ENCODE results near the gene BRCA2. TPM values are rescaled to one million over a fixed set of nuclear protein-coding genes. Genes with fewer than 3 reads are reported as not detected.

Gene BRCA2
- total RNA-seq, 4 donors from 2014 or later = 0.19 to 1.0 (median 0.72) TPM

DNA sequence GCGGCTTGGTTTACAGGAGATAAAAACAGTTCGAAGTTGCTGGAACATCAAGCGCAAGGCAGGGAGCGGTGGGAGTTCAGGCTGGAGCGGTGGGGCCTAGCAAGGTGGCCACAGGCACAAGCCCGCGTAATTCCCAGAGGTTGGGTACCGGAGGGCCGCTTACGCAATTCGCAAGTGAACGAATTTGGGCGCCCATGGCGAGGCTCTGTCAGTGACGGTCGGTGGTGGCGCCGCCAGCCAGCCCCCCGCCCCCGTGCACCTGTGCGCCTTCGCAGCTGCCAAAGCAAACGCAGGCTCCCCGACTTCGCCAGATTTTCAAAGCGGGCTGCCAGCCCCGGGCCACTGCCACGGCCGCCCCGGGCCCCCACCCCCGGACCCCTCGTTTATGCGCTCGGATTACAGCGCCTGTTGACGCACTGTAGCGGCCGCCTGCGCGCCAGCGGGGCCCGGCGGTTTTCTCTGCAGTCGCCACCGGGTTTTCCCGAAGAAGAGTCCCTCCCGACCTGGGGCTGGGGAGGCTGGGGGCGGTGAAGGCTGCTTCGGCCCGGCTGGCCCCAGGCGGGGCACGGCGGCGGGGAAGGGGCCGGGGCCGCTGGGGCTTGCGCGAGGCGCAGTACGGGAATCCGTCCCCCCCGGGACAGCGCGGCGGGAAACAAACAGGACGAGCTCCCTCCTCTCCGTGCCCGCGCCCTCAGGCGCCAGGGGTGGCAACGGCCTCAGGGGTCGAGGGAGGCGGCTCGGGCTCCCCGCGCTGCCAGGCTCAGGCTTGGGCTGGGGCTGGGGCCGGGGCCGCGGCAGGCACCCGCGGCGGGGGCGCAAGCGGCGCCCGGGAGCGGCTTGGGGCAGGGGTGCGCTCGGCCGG, 111.9 kb downstream of the BRCA2 start:
- H3K27ac ChIP-seq = peak overlapping the region; percentile 45 to 89 (median 86)
- peaks cover 0 to 40% (median 0%) of the 10 kb centered on the region in 3 donors for H3K4me1 ChIP-seq
- TF ChIP-seq POLR2AphosphoS5 (IDR thresholded peaks at IDR 0.05) = no peak
- TF ChIP-seq CTCF (IDR thresholded peaks at IDR 0.05) = peak in 1 of 4 experiments; percentile 32
- 2 to 4% methylated on average over 11 to 16 of the region's 90 CpGs for WGBS, 2 donors (ENCODE audit: low coverage in 1 of 2)
- peaks cover 0 to 13% of the 10 kb centered on the region in 2 donors for H3K36me3 ChIP-seq
- peak overlapping the region; percentile 74 to 93 for H3K4me3 ChIP-seq
- ATAC-seq = peak; percentile 44
- H3K9me3 ChIP-seq = no peaks in the 10 kb centered on the region
- H3K27me3 ChIP-seq = no peaks in the 10 kb centered on the region

- Histone ChIP-seq H3K4me1 (peaks cover 0 to 40% (median 0%) of the 10 kb centered on the region in 3 donors), H3K27me3 (no peaks in the 10 kb centered on the region), H3K9me3 (no peaks in the 10 kb centered on the region), H3K4me3 (peak within 1 kb of the TSS; percentile 74 to 93), H3K36me3 (peaks cover 0 to 21% of the 10 kb centered on the region in 2 donors), H3K27ac (peak within 1 kb of the TSS; percentile 45 to 89 (median 86))
- peak; percentile 83 for ATAC-seq
- TF ChIP-seq POLR2A (IDR thresholded peaks at IDR 0.05) (peak; percentile 80 to 81), POLR2AphosphoS5 (IDR thresholded peaks at IDR 0.05) (peak; percentile 90), EP300 (IDR thresholded peaks at IDR 0.05) (no peak), CTCF (IDR thresholded peaks at IDR 0.05) (no peak)
- 0% methylated on average over 2 to 4 of the region's 40 CpGs for WGBS, 2 donors (ENCODE audit: low coverage in 1 of 2)
Measured at GRCh38 chr13:32427852-32428580, 112.7 kb downstream of the BRCA2 start, which contains the start of gene N4BP2L1. Gene N4BP2L1, minus strand, starts transcription at chr13:32428130. Its CDS starts 48 bp downstream, at chr13:32428082.

DNA sequence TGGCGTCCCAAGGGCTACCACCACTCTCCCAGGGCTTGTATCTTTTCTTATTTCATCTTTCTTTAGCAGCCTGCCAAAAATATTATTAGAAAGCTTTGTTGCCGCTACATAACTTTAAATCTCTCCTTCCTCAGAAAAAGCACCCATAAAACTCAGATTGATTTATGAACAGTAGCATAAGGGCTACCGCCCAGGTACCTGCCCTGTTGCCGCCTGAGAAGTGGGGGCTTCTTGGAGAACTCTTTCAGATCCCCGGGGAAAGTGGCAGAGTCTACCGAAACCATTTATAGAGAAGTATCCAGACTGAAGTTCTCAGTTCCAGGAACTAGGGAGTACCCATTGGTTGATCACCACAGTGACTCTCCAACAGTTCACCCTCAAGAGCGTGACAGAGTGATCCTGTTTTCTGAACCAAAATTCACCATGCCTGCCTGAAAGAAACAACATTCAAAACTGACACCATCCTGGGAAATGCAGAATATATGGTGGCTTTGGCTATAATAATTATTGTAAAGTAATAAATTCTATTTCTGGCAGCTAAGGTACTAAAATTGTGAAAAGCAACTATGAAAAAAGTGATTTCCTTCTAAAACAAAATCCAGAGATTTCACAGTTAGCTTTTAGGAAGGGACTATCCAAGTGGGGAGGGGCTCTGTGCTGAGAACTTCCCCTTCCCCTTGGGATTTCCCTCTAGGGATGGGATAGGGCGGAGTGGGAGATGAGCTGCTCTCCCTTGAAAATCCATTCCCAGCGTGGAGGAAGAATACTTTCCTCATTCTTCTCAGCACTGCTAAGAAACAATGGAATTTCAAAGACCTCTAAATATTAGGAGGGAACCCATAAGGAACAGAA, 113.5 kb downstream of the BRCA2 start:
- H3K4me1 ChIP-seq = peaks cover 0 to 40% (median 0%) of the 10 kb centered on the region in 3 donors
- H3K27ac ChIP-seq = peak overlapping the region; percentile 45 to 89 (median 86)
- peak overlapping the region; percentile 74 to 93 for H3K4me3 ChIP-seq
- TF ChIP-seq POLR2AphosphoS5 (IDR thresholded peaks at IDR 0.05) (no peak), CTCF (IDR thresholded peaks at IDR 0.05) (no peak), POLR2A (IDR thresholded peaks at IDR 0.05) (no peak), EP300 (IDR thresholded peaks at IDR 0.05) (no peak)
- no peak for ATAC-seq
- H3K27me3 ChIP-seq = no peaks in the 10 kb centered on the region
- H3K9me3 ChIP-seq = no peaks in the 10 kb centered on the region
- WGBS, 2 donors (ENCODE audit: low coverage in 1 of 2) = 42 to 43% methylated on average over 8 of the region's 9 CpGs
- peaks cover 0 to 27% of the 10 kb centered on the region in 2 donors for H3K36me3 ChIP-seq

DNA sequence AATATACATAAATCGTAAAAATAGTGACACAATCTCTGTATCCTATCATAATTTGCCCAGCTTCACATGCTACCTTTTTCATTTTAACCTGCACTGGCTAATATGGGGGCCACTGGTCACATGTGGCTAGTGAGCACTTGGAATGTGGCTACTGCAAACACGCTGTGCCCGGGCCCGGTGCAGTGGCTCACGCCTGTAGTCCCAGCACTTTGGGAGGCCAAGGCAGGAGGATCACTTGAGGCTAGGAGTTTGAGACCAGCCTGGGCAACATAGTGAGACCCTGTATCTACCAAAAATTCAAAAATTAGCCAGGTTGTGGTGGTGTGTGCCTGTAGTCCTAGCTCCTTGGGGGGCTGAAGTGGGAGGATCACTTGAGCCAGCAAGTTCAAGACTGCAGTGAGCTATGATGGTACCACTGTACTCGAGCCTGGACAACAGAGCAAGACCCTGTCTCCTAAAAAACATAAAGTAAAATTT, 114.2 kb downstream of the BRCA2 start:
- Histone ChIP-seq H3K9me3 (no peaks in the 10 kb centered on the region), H3K4me1 (peaks cover 0 to 40% (median 0%) of the 10 kb centered on the region in 3 donors), H3K27ac (peak overlapping the region in 3 of 4 donors; percentile 85 to 89 (median 88)), H3K27me3 (no peaks in the 10 kb centered on the region), H3K36me3 (peaks cover 0 to 28% of the 10 kb centered on the region in 2 donors), H3K4me3 (no peak overlapping the region)
- TF ChIP-seq POLR2A (IDR thresholded peaks at IDR 0.05) (no peak), POLR2AphosphoS5 (IDR thresholded peaks at IDR 0.05) (no peak), EP300 (IDR thresholded peaks at IDR 0.05) (no peak), CTCF (IDR thresholded peaks at IDR 0.05) (no peak)
- 98 to 100% methylated on average over 3 to 6 of the region's 6 CpGs for WGBS, 2 donors (ENCODE audit: low coverage in 1 of 2)
- ATAC-seq = no peak

All from gastroesophageal sphincter (tissue), 4 donors.